Upper lobe of left lung (tissue), 6 donors: ENCODE results near the gene AVEN. TPM values are rescaled to one million over a fixed set of nuclear protein-coding genes. Genes with fewer than 3 reads are reported as not detected.
A peak's percentile ranks its signal among the peaks of the same experiment; 100 is the strongest.
"Not testable (repeated sequence)": the region's sequence is repeated elsewhere in the genome, so short reads cannot be mapped to it uniquely, and the experiment has no call there.

Experiments
- ATAC-seq, 2 donors: fragments of 200-7000 bp; cut with Tn5 transposase; one replicate each; pipeline ENCODE4 v1.9.1; 2022; ENCODE audit warnings: mild to moderate bottlenecking in 2 of 2, moderate library complexity in 2 of 2; ENCODE audit not compliant: low FRiP score in 2 of 2
- DNase-seq, 2 donors: peaks; one replicate each; pipeline ENCODE4 v3.0.0-alpha.2; 2019 to 2020
- H3K27ac ChIP-seq, 4 donors: fragments of 200-600 bp; sonication (generic); one replicate each; pipeline ENCODE4 v1.5.1; 2016 to 2019
- H3K27me3 ChIP-seq, 4 donors: fragments of 200-600 bp; sonication (generic); one replicate each; pipeline ENCODE4 v1.5.1; 2017 to 2019
- H3K36me3 ChIP-seq, 4 donors: fragments of 200-600 bp; sonication (generic); one replicate each; pipeline ENCODE4 v1.5.1; 2016 to 2019
- H3K4me1 ChIP-seq, 4 donors: fragments of 200-600 bp; sonication (generic); one replicate each; pipeline ENCODE4 v1.5.1; 2018 to 2019
- H3K4me3 ChIP-seq, 4 donors: fragments of 200-600 bp; sonication (generic); one replicate each; pipeline ENCODE4 v1.5.1; 2017 to 2019; ENCODE audit warnings: mild to moderate bottlenecking in 2 of 4, moderate library complexity in 1 of 4
- H3K9me3 ChIP-seq, 4 donors: fragments of 200-600 bp; sonication (generic); one replicate each; pipeline ENCODE4 v1.5.1; 2018 to 2019
- EP300 ChIP-seq, 4 donors: sonication (generic); formaldehyde crosslinking; IDR thresholded peaks; one replicate each; pipeline ENCODE4 v1.5.1; 2017; ENCODE audit warnings: antibody characterized with exemption in 4 of 4, control low read depth in 2 of 4
- POLR2A ChIP-seq, 4 donors: fragments of 450-650 bp; IDR thresholded peaks; one replicate each; pipeline ENCODE4 v1.5.1; 2016 to 2017; ENCODE audit warnings: antibody characterized with exemption in 4 of 4, mild to moderate bottlenecking in 2 of 4
- POLR2AphosphoS5 ChIP-seq, 2 donors: sonication (generic); formaldehyde crosslinking; IDR thresholded peaks; one replicate each; pipeline ENCODE4 v1.5.1; 2017; ENCODE audit warnings: antibody characterized with exemption in 2 of 2
- WGBS, 2 donors: methylation state at CpG; one replicate each; pipeline ENCODE4 v1.1.5; 2017 to 2018; 5-methylcytosine and 5-hydroxymethylcytosine counted together
- total RNA-seq, 6 donors: library from RNA; depleted of rRNA in 4 of 6; stranded (reverse); fragments of >200 nt in 4 of 6; gene quantifications; one replicate each; pipeline versions ENCODE4 v1.1.0 to v1.2.1, GENCODE V29; 2016 to 2021
- TF ChIP-seq, protein P1 (sequence below), 6 experiments: fragments of 450-650 bp in 4 of 6; fragments of 200-600 bp in 2 of 6; sonication (generic) in 2 of 6; IDR thresholded peaks; one replicate each; pipeline ENCODE4 v1.5.1; 2016 to 2019; ENCODE audit warnings: antibody characterized with exemption in 6 of 6
- donor health status: DM: no; HTN: no; CAD: no; lungs with moderate emphysema.
- donor health status: DM: no; HTN: yes; CAD: no; lungs with severe emphysema.

Gene AVEN
- total RNA-seq, 6 donors from 2014 or later = 6.9 to 38.8 (median 9.9) TPM

DNA sequence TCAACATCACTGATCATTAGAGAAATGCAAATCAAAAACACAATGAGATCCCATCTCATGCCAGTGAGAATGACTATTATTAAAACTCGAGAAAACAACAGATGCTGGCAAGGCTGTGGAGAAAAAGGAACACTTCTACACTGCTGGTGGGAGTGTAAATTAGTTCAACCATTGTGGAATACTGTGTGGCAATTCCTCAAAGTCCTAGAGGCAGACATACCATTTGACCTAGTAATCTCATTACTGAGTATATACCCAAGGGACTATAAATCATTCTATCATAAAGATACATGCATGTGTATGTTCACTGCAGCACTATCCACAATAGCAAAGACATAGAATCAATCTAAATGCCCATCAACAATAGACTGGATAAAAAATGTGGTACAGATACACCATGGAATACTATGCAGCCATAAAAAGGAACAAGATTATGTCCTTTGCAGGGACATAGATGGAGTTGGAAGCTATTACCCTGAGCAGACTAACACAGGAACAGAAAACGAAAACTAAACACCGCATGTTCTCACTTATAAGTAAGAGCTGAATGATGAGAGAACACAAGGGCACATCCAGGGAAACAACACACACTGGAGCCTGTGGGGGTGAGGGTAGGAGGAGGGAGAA, 15.2 kb upstream of the AVEN start:
- DNase-seq = no peak
- H3K27me3 ChIP-seq = no peaks in the 10 kb centered on the region
- 88 to 95% methylated on average over 3 of the region's 3 CpGs for WGBS, 2 donors

DNA sequence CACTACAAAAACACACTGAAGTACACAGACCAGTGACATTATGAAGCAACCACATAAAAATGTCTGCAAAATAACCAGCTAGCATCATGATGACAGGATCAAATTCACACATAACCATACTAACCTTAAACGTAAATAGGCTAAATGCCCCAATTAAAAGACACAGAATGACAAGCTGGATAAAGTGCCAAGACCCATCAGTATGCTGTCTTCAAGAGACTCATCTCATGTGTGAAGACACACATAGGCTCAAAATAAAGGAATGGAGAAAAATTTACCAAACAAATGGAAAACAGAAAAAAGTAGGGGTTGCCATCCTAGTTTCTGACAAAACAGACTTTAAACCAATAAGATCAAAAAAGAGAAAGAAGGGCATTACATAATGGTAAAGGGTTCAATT, 11.4 kb upstream of the AVEN start:
- ATAC-seq, H3K4me3 ChIP-seq, H3K27me3 ChIP-seq, H3K27ac ChIP-seq, DNase-seq, H3K36me3 ChIP-seq, H3K4me1 ChIP-seq: not testable (repeated sequence)
- WGBS, 2 donors = 90 to 93% methylated on average over 1 of the region's 1 CpG
- peaks cover 0 to 11% (median 3%) of the 10 kb centered on the region in 4 donors for H3K9me3 ChIP-seq

More for the DNA sequence above, 15.2 kb upstream of the AVEN start:
- H3K9me3 ChIP-seq = peaks cover 0 to 11% (median 3%) of the 10 kb centered on the region in 4 donors
- no peak overlapping the region for H3K4me3 ChIP-seq
- H3K27ac ChIP-seq = no peak overlapping the region
- no peak for ATAC-seq
- TF ChIP-seq, protein P1, sequence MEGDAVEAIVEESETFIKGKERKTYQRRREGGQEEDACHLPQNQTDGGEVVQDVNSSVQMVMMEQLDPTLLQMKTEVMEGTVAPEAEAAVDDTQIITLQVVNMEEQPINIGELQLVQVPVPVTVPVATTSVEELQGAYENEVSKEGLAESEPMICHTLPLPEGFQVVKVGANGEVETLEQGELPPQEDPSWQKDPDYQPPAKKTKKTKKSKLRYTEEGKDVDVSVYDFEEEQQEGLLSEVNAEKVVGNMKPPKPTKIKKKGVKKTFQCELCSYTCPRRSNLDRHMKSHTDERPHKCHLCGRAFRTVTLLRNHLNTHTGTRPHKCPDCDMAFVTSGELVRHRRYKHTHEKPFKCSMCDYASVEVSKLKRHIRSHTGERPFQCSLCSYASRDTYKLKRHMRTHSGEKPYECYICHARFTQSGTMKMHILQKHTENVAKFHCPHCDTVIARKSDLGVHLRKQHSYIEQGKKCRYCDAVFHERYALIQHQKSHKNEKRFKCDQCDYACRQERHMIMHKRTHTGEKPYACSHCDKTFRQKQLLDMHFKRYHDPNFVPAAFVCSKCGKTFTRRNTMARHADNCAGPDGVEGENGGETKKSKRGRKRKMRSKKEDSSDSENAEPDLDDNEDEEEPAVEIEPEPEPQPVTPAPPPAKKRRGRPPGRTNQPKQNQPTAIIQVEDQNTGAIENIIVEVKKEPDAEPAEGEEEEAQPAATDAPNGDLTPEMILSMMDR (IDR thresholded peaks at IDR 0.05) = no peak
- TF ChIP-seq POLR2A (IDR thresholded peaks at IDR 0.05) (no peak), EP300 (IDR thresholded peaks at IDR 0.05) (no peak), POLR2AphosphoS5 (IDR thresholded peaks at IDR 0.05) (no peak)
- H3K4me1 ChIP-seq = no peaks in the 10 kb centered on the region
- no peaks in the 10 kb centered on the region for H3K36me3 ChIP-seq

DNA sequence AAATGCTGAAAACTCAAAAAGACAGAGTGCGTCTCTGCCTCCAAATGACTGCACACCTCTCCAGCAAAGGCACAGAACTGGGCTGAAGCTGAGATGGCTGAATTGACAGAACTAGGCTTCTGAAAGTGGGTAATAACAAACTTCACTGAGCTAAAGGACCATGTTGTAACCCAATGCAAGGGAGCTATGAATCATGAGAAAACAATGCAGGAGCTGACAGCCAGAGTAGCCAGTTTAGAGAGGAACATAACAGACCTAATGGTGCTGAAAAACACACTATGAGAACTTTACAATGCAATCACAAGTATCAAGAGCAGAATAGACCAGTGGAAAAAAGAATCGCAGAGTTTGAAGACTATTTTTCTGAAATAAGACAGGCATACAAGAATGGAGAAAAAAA, 10.1 kb upstream of the AVEN start:
- Histone ChIP-seq H3K4me1 (no peaks in the 10 kb centered on the region), H3K27ac (no peak overlapping the region), H3K36me3 (no peaks in the 10 kb centered on the region), H3K27me3 (no peaks in the 10 kb centered on the region), H3K9me3 (peaks cover 0 to 11% (median 3%) of the 10 kb centered on the region in 4 donors), H3K4me3 (no peak overlapping the region)
- DNase-seq (no peak), ATAC-seq (peak in 1 of 2 donors; percentile 42)
- TF ChIP-seq EP300 (IDR thresholded peaks at IDR 0.05) (no peak), POLR2A (IDR thresholded peaks at IDR 0.05) (no peak), POLR2AphosphoS5 (IDR thresholded peaks at IDR 0.05) (no peak)
- TF ChIP-seq, protein P1 (IDR thresholded peaks at IDR 0.05) = no peak
- 94 to 95% methylated on average over 2 of the region's 2 CpGs for WGBS, 2 donors

DNA sequence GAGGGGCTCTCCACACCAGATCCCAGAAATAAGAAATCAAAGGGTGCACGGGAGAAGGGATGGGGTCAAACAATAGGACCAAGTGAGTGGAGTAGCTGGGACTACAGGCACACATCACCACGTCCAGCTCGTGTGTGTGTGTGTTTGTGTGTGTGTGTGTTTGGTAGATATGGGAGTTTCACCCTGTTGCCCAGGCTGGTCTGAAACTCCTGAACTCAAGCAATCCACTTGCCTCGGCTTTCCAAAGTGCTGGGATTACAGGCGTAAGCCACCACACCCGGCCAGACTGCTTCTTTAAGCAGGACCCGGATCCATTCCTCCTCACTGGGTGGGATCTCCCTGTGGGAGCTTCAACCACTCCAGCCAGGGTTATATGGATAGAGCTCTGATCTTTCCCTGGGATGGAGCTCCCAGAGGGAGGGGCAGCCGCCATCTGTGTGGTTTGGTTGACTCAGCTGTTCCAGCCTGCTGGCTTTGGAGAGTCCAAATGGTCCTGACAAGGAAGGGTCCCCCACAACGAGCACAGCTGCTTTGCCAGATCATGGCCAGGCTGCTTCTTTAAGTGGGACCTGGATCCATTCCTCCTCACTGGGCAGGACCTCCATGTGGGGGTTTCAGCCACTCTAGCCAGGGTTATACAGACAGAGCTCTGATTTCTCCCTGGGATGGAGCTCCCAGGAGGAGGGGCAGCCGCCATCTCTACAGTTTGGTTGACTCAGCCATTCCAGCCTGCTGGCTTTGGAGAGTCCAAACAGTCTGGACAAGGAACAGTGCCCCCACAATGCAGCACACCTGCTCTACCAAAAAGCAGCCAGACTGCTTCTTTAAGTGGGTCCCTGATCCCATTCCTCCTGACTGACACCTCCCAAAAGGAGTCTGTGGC, 9.1 kb upstream of the AVEN start:
- 74 to 82% methylated on average over 3 to 10 of the region's 10 CpGs for WGBS, 2 donors
- H3K27ac ChIP-seq = no peak overlapping the region

More for the DNA sequence above, 9.1 kb upstream of the AVEN start:
- Histone ChIP-seq H3K4me1 (no peaks in the 10 kb centered on the region), H3K9me3 (peaks cover 0 to 11% (median 3%) of the 10 kb centered on the region in 4 donors), H3K36me3 (no peaks in the 10 kb centered on the region), H3K4me3 (no peak overlapping the region), H3K27me3 (no peaks in the 10 kb centered on the region)
- TF ChIP-seq, protein P1 (IDR thresholded peaks at IDR 0.05) = no peak
- no peak for TF ChIP-seq POLR2A (IDR thresholded peaks at IDR 0.05)
- TF ChIP-seq POLR2AphosphoS5 (IDR thresholded peaks at IDR 0.05) = no peak
- no peak for TF ChIP-seq EP300 (IDR thresholded peaks at IDR 0.05)
- ATAC-seq (peak in 1 of 2 donors; percentile 75), DNase-seq (no peak)
